PC-3 (cell line): ENCODE data around the gene KLHL9. TPM values are rescaled to one million over a fixed set of nuclear protein-coding genes. Genes with fewer than 3 reads are reported as not detected.

Experiments used
- ATAC-seq: fragments of 200-7000 bp; cut with Tn5 transposase; 2 replicates; pipeline ENCODE4 v1.9.1; 2020; ENCODE audit warnings: mild to moderate bottlenecking, moderate library complexity
- BruUV-seq: library from RNA; stranded (reverse); fragments of 400-500 nt; replicated peaks from 2 replicates; lab custom pipeline; 2021; lab: Mats Ljungman, UMichigan
- CTCF ChIA-PET: fragments of 300-600 bp; sonication (Branson Sonifier 250); formaldehyde crosslinking; loops from one replicate; lab custom pipeline; 2022; ENCODE audit warnings: antibody characterized with exemption; lab: Charles Lee
- POLR2A ChIA-PET: fragments of 300-600 bp; sonication (Branson Sonifier 250); formaldehyde crosslinking; loops from one replicate; lab custom pipeline; 2022; ENCODE audit warnings: antibody characterized with exemption; ENCODE audit not compliant: unreplicated experiment; lab: Charles Lee
- DNase-seq: peaks from one replicate; pipeline ENCODE4 v3.0.0-alpha.2; 2015
- H2AFZ ChIP-seq: fragments of 300-600 bp; sonication (generic); 2 replicates; pipeline ENCODE4 v1.6.0; 2016; ENCODE audit warnings: antibody characterized with exemption, low read length
- H3F3A ChIP-seq: fragments of 300-600 bp; sonication (generic); one replicate; pipeline ENCODE4 v1.6.0; 2017; ENCODE audit warnings: antibody characterized with exemption, low read length, control low read depth, mild to moderate bottlenecking; ENCODE audit not compliant: unreplicated experiment
- H3K27ac ChIP-seq: fragments of 300-600 bp; sonication (generic); 2 replicates; pipeline ENCODE4 v1.5.1; 2016; ENCODE audit warnings: mild to moderate bottlenecking, low read length
- H3K27me3 ChIP-seq: fragments of 300-600 bp; sonication (generic); 2 replicates; pipeline ENCODE4 v1.6.1; 2016; ENCODE audit warnings: low read length, mixed read lengths
- H3K36me3 ChIP-seq: fragments of 300-600 bp; sonication (generic); 2 replicates; pipeline ENCODE4 v1.6.1; 2016; ENCODE audit warnings: low read depth, mixed run types, low read length, mixed read lengths
- H3K4me1 ChIP-seq: fragments of 300-600 bp; sonication (generic); 2 replicates; pipeline ENCODE4 v1.5.1; 2016; ENCODE audit warnings: low read length; ENCODE audit not compliant: insufficient read depth
- H3K4me2 ChIP-seq: fragments of 300-600 bp; sonication (generic); 2 replicates; pipeline ENCODE4 v1.6.0; 2016; ENCODE audit warnings: low read length
- H3K4me3 ChIP-seq: fragments of 300-600 bp; sonication (generic); 2 replicates; pipeline ENCODE4 v1.5.1; 2016; ENCODE audit warnings: mild to moderate bottlenecking, low read length, mixed read lengths
- H3K79me2 ChIP-seq: fragments of 300-600 bp; sonication (generic); 2 replicates; pipeline ENCODE4 v1.6.1; 2017; ENCODE audit warnings: low read length, mixed read lengths
- H3K9ac ChIP-seq: fragments of 300-600 bp; sonication (generic); 2 replicates; pipeline ENCODE4 v1.6.0; 2016; ENCODE audit warnings: mild to moderate bottlenecking, low read length
- H3K9me2 ChIP-seq: fragments of 300-600 bp; sonication (generic); replicated peaks from 2 replicates; pipeline ENCODE4 v1.6.1; 2016; ENCODE audit warnings: mixed run types, low read length, mixed read lengths
- H3K9me3 ChIP-seq: fragments of 300-600 bp; sonication (generic); 2 replicates; pipeline ENCODE4 v1.6.1; 2016; ENCODE audit warnings: low read length, mixed read lengths
- H4K20me1 ChIP-seq: fragments of 300-600 bp; sonication (generic); 2 replicates; pipeline ENCODE4 v1.6.1; 2016; ENCODE audit warnings: low read length, mixed read lengths
- CTCF ChIP-seq: fragments of 300-600 bp; sonication (generic); conservative IDR thresholded peaks from 2 replicates; pipeline ENCODE4 v1.5.1; 2017; ENCODE audit warnings: antibody characterized with exemption, low read depth, mild to moderate bottlenecking, low read length
- EZH2 ChIP-seq: fragments of 300-600 bp; sonication (generic); IDR thresholded peaks from one replicate; pipeline ENCODE4 v1.6.1; 2017; ENCODE audit warnings: antibody characterized with exemption, mild to moderate bottlenecking, low read length; ENCODE audit not compliant: unreplicated experiment
- EZH2phosphoT487 ChIP-seq: fragments of 300-600 bp; sonication (generic); IDR thresholded peaks from 2 replicates; pipeline ENCODE4 v1.6.1; 2018; ENCODE audit warnings: mild to moderate bottlenecking, antibody characterized with exemption, low read length, borderline replicate concordance
- intact Hi-C: fragments of 100-400 bp; cut with micrococcal nuclease; formaldehyde crosslinking; loops from 2 replicates; pipeline ENCODE4 v1.9.0; 2023
- total RNA-seq: library from RNA; depleted of rRNA; stranded (reverse); fragments of >200 nt; gene quantifications from 2 replicates; pipeline ENCODE4 v1.2.3, GENCODE V29; 2014

Gene KLHL9
- total RNA-seq, 1 experiment from 2014 or later: 11.2 TPM

- Histone ChIP-seq H3K79me2 (no peaks in the 10 kb centered on the region), H3K9me3 (no peaks in the 10 kb centered on the region), H3K9ac (no peak overlapping the region), H3K4me2 (no peak overlapping the region), H3F3A (no peaks in the 10 kb centered on the region), H3K4me1 (no peaks in the 10 kb centered on the region), H3K27me3 (no peaks in the 10 kb centered on the region), H4K20me1 (no peaks in the 10 kb centered on the region), H3K36me3 (no peaks in the 10 kb centered on the region), H2AFZ (no peak overlapping the region), H3K27ac (no peak overlapping the region), H3K9me2 (no peaks in the 10 kb centered on the region), H3K4me3 (no peak overlapping the region)
- no peak for TF ChIP-seq EZH2
- no peak for TF ChIP-seq CTCF
- no peak for TF ChIP-seq EZH2phosphoT487
- intact Hi-C loops: no loop called here
- ATAC-seq (no peak), DNase-seq (no peak)
- BruUV-seq: no TSS peak
- CTCF ChIA-PET: no interaction called here
- POLR2A ChIA-PET: no interaction called here
These were observed 19.0 kb downstream of the KLHL9 start for GRCh38 chr9:21316032-21316842.

GRCh38 chr9:21314152-21314551 lies 21.1 kb downstream of the KLHL9 start:
- Histone ChIP-seq H4K20me1 (no peaks in the 10 kb centered on the region), H3K9me3 (no peaks in the 10 kb centered on the region), H3K27ac (no peak overlapping the region), H3K9me2 (no peaks in the 10 kb centered on the region), H3K36me3 (no peaks in the 10 kb centered on the region), H3K4me1 (no peaks in the 10 kb centered on the region), H3K4me2 (no peak overlapping the region), H3K4me3 (no peak overlapping the region), H2AFZ (no peak overlapping the region), H3K79me2 (no peaks in the 10 kb centered on the region), H3F3A (no peaks in the 10 kb centered on the region), H3K27me3 (peaks cover 6% of the 10 kb centered on the region; the same call in 1 of the 2 replicates), H3K9ac (no peak overlapping the region)
- no peak for TF ChIP-seq CTCF
- TF ChIP-seq EZH2: no peak
- no peak for TF ChIP-seq EZH2phosphoT487
- ChIA-PET POLR2A (no interaction called here), CTCF (no interaction called here)
- DNase-seq (no peak), ATAC-seq (no peak)
- BruUV-seq: no TSS peak
- intact Hi-C loops: no loop called here

GRCh38 chr9:21311889-21312288 lies 23.3 kb downstream of the KLHL9 start:
- BruUV-seq: no TSS peak
- Histone ChIP-seq H3K27me3 (peaks cover 27% of the 10 kb centered on the region), H3K4me3 (no peak overlapping the region), H3K9ac (no peak overlapping the region), H2AFZ (no peak overlapping the region), H3F3A (no peaks in the 10 kb centered on the region), H3K4me1 (no peaks in the 10 kb centered on the region), H3K36me3 (no peaks in the 10 kb centered on the region), H3K79me2 (no peaks in the 10 kb centered on the region), H3K9me2 (no peaks in the 10 kb centered on the region), H3K9me3 (no peaks in the 10 kb centered on the region), H4K20me1 (no peaks in the 10 kb centered on the region), H3K4me2 (no peak overlapping the region), H3K27ac (no peak overlapping the region)
- ATAC-seq (no peak), DNase-seq (no peak)
- POLR2A ChIA-PET: no interaction called here
- CTCF ChIA-PET: interaction anchor here (0.5 kb wide), 1 partner anchor 75 kb away, joined by 4 read pairs; no protein-coding TSS in a partner anchor
- TF ChIP-seq EZH2phosphoT487 (no peak), CTCF (no peak), EZH2 (no peak)
- intact Hi-C loops: no loop called here
